ENCODE data around the gene ALLC. TPM values are rescaled to one million over a fixed set of nuclear protein-coding genes. Genes with fewer than 3 reads are reported as not detected.

Gene ALLC
- total RNA-seq, 1 donor: under 0.01 TPM

DNA sequence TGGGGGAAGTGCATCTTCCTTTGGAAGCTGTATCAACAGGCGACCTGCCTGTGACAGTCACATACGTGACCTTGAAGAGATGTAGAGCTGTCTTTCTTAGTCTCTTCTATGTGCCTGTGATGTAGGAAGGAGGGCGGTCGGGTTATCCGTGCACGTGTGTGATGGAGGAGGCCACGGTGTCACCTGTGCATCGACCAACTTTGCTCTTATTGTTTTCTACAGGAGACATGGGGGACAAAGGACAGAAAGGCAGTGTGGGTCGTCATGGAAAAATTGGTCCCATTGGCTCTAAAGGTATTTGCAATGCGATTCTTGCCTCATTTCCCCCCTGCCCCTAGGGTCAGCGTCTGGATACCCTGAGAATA, 20.7 kb upstream of the ALLC start:
- H3K4me3 ChIP-seq (ENCODE audit: low read depth, low read length): no peak overlapping the region
- no peak for DNase-seq (ENCODE audit: low read depth)
- TF ChIP-seq, protein P1, sequence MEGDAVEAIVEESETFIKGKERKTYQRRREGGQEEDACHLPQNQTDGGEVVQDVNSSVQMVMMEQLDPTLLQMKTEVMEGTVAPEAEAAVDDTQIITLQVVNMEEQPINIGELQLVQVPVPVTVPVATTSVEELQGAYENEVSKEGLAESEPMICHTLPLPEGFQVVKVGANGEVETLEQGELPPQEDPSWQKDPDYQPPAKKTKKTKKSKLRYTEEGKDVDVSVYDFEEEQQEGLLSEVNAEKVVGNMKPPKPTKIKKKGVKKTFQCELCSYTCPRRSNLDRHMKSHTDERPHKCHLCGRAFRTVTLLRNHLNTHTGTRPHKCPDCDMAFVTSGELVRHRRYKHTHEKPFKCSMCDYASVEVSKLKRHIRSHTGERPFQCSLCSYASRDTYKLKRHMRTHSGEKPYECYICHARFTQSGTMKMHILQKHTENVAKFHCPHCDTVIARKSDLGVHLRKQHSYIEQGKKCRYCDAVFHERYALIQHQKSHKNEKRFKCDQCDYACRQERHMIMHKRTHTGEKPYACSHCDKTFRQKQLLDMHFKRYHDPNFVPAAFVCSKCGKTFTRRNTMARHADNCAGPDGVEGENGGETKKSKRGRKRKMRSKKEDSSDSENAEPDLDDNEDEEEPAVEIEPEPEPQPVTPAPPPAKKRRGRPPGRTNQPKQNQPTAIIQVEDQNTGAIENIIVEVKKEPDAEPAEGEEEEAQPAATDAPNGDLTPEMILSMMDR (IDR thresholded peaks at IDR 0.05; ENCODE audit: insufficient read depth, low read depth, low read length): no peak

DNA sequence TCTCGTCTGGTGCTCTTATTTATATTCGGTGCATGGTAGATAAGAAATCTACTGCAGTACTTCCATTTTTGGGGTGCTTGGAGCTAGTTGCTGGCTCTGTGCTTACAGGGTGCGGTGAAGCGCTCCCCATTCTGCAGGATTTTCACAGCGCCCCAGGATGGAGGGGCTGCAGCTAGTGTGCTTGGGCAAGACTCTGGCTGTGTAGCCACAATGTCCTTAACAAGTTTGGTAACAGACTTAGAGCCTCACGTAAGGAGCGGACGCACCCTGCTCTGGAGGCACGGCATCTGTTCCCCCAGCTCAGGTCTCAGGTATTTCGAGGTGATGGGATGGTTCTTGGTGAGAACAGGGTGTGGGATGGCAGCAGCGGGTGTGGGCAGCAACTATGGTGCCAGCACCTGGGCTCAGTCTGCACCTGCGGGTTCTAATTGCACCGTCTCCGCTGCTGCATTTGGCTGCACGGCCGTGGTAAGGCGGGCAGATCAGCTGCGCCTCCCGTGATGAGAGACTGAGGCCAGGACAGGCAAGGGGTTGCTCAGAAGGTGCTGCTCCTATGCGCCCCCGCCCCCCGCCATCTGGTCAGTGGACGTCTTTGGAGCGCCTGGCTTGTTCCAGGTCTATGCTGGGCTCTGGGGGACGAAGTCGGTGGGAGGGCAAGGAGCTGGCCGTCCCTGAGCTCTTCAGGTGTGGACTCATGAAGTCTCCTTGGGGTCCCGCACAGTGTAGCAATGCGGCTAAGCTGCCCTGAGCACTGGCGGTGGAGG, 20.1 kb upstream of the ALLC start:
- H3K4me3 ChIP-seq (ENCODE audit: low read depth, low read length): no peak overlapping the region
- TF ChIP-seq, protein P1 (IDR thresholded peaks at IDR 0.05; ENCODE audit: insufficient read depth, low read depth, low read length): no peak
- no peak for DNase-seq (ENCODE audit: low read depth)

DNA sequence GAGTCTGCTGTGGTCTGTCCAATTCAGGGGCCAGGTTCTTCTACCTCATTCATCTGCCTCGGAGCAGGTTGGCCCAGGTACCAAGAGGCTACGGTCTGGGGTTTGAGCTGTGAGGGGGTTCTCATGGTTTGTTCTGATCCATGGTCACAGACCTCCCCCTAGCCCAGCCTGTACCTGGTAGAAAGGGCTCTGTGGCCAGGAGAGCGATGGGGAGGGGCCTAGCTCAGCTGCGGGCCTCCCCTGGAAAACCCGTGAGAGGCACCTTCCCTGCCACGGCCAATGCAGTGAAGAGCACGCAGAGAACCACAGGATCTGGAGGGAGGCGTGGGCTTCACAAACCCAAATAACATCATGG, 19.6 kb upstream of the ALLC start:
- H3K4me3 ChIP-seq (ENCODE audit: low read depth, low read length): no peak overlapping the region
- no peak for DNase-seq (ENCODE audit: low read depth)
- TF ChIP-seq, protein P1 (IDR thresholded peaks at IDR 0.05; ENCODE audit: insufficient read depth, low read depth, low read length): no peak

DNA sequence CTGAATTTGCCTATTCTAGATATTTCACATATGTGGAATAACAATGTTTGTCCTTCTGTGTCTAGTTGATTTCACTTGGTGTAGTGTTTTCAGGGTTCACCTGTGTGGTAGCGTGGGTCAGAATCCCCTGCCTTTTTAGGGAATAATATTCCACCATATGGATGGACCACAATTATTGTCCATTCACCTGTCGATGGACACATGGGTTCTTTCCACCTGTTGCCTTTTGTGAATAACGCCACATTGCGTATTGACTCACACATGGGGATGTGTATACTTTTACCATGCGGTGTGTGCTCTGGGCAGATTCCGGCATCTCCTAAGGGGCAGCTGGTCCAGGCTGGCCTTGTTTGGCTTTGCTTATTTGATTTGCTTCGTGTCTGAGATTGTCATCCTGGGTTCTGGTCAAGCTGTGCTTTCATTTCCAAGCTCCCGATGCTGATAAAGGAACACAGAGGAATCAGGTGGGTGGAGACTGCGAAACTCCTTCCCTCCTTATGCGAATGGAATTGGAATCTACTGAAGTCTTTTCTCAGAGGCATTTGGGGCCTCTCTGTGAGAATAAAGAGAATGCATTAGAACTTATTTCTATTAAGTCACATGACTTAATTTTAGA, 18.9 kb upstream of the ALLC start:
- TF ChIP-seq, protein P1 (IDR thresholded peaks at IDR 0.05; ENCODE audit: insufficient read depth, low read depth, low read length): no peak
- no peak overlapping the region for H3K4me3 ChIP-seq (ENCODE audit: low read depth, low read length)
- DNase-seq (ENCODE audit: low read depth): no peak

DNA sequence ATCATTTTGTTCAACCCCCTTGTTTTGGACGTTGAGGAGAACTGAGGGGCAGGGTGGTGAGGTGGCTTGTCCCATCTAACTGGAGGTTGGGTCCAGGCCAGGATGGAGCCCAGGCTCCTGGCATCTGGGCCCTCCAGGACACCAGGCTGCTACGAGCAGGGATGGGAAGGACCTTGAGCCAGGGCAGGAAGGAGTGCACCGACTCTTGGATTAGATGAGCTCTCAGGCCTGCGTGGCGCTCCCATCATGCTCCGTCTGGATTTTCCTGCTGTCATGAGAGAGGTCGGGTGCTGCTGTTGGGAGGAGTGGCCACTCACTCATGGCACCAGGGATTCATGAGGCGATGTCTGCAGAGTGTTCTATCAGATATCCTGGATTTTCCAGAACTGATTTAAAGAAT, 18.3 kb upstream of the ALLC start:
- no peak for DNase-seq (ENCODE audit: low read depth)
- TF ChIP-seq, protein P1 (IDR thresholded peaks at IDR 0.05; ENCODE audit: insufficient read depth, low read depth, low read length): no peak
- H3K4me3 ChIP-seq (ENCODE audit: low read depth, low read length): no peak overlapping the region

DNA sequence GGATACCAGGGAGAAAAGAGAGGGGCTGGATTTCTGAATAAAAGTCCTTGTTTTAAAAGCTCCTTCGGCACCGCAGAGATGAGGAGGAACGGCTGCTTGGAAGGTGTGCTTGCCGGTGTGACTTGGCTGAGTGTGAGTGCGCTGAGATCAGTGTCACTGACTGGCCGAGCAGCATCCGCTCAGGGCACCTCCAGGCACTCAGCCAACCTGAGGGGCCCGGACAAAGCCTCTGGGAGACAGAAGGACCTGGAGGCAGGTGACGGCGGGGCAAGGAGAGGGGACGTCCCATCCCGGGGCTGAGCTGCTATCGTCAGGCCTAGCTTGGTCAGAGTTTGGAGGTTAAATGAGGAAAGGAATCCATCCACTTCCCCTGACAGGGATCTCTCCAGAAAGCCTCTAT, 16.8 kb upstream of the ALLC start:
- H3K4me3 ChIP-seq (ENCODE audit: low read depth, low read length): no peak overlapping the region
- TF ChIP-seq, protein P1 (IDR thresholded peaks at IDR 0.05; ENCODE audit: insufficient read depth, low read depth, low read length): no peak
- no peak for DNase-seq (ENCODE audit: low read depth)
